ENCODE data around the gene AMIGO3. TPM values are rescaled to one million over a fixed set of nuclear protein-coding genes. Genes with fewer than 3 reads are reported as not detected.
A peak's percentile ranks its signal among the peaks of the same experiment; 100 is the strongest.
"Not testable (repeated sequence)": the region's sequence is repeated elsewhere in the genome, so short reads cannot be mapped to it uniquely, and the experiment has no call there.

The AMIGO3 gene
- total and polyA plus RNA-seq, 2 of the 8 experiments (the other 6 are each of a cell fraction or from before 2014, with no cell fraction given) = 1.6 to 8.8 TPM

DNA sequence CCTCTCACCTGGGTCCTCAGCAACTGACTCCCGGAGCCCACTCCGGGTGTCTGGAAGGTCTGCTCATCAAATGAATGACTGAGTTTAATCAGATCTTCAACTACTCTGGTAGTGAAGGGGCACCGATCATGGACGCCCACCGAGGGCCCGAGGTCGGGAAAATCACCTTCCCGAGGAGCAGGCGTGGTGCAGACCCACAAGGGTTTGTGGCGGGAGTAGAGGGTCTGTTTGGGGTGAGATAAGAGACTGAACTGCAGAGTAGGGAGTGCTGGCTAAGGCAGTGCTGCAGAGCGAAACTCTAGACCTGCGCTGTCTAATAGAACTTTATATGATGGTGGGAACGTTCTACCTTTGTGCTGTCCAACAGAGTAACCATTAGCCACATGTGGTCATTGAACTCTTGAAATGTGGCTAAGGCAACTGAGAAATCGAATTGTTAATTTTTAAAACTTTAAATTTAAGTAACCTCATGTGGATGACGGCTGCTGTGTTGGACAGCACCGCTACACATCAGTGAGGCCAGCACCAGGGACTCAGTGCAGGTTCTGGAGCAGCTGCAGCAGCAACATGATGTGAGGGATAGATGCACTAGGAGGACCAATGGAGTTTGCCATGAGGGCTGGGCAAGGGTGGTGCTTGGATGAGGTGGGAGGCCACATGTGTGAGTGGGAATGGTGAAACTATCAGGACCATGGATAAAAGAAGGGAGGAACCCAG lies 29.4 kb downstream of the AMIGO3 start:
- H2BK120ac ChIP-seq (replicated peaks; ENCODE audit: low read depth, low read length); H3K9me3 ChIP-seq (ENCODE audit: insufficient read depth in 2 of 2, low read depth in 1 of 2, low read length in 1 of 2); H3K56ac ChIP-seq (replicated peaks; ENCODE audit: insufficient read length, low read depth, low read length); FAIRE-seq; H2AK5ac ChIP-seq (ENCODE audit: low read depth, low read length); H3K27me3 ChIP-seq (replicated peaks in 1 of 4; ENCODE audit: control insufficient read depth in 3 of 4, extremely low read depth in 1 of 4, insufficient read depth in 3 of 4, low read length in 3 of 4); H2BK12ac ChIP-seq (ENCODE audit: low read depth, low read length); H3K79me2 ChIP-seq (ENCODE audit: control insufficient read depth in 1 of 2, insufficient read depth in 2 of 2, low read length in 2 of 2); DNase-seq (ENCODE audit: low read depth in 1 of 2, low spot score in 2 of 2); H3K18ac ChIP-seq (ENCODE audit: extremely low read depth, low read length); H3K79me1 ChIP-seq (ENCODE audit: low read depth, low read length); H3K27ac ChIP-seq (ENCODE audit: low read depth, low read length); H4K20me1 ChIP-seq (replicated peaks in 1 of 2; ENCODE audit: control insufficient read depth in 1 of 2, insufficient read depth in 2 of 2, low read length in 2 of 2); H4K5ac ChIP-seq (ENCODE audit: insufficient read length, low read depth, low read length); H2BK15ac ChIP-seq (ENCODE audit: low read length); H3K23ac ChIP-seq (ENCODE audit: insufficient read length); H4K91ac ChIP-seq (replicated peaks; ENCODE audit: insufficient read length, low read length); H3K36me3 ChIP-seq (ENCODE audit: control insufficient read depth in 2 of 4, insufficient read depth in 4 of 4, low read length in 3 of 4); H3K14ac ChIP-seq (ENCODE audit: insufficient read length); H3K4me1 ChIP-seq (replicated peaks in 1 of 4; ENCODE audit: control insufficient read depth in 3 of 4, insufficient read depth in 4 of 4, low read length in 3 of 4); H3K4ac ChIP-seq (replicated peaks; ENCODE audit: insufficient read length, low read depth, low read length); H2BK5ac ChIP-seq (ENCODE audit: low read depth, low read length); H2BK20ac ChIP-seq (ENCODE audit: low read length): not testable (repeated sequence)
- H3K4me3 ChIP-seq (ENCODE audit: extremely low read depth in 1 of 4, insufficient read depth in 2 of 4, low read depth in 3 of 4, low read length in 4 of 4) = peak overlapping the region; percentile 81 to 98 (median 88)
- 0 out of 2 replicates have a peak overlapping the region, but pooled peaks have one; percentile 40 for H2AFZ ChIP-seq (ENCODE audit: low read length)
- peak overlapping the region; percentile 44 to 66 for H3K4me2 ChIP-seq (ENCODE audit: insufficient read depth in 1 of 2, low read depth in 2 of 2, low read length in 2 of 2)
- TF ChIP-seq KDM4A (IDR thresholded peaks at IDR 0.05; ENCODE audit: low read depth, low read length, severe bottlenecking) = peak; percentile 34
- H3K9ac ChIP-seq (replicated peaks in 1 of 4; ENCODE audit: extremely low read depth in 1 of 4, low read depth in 3 of 4, low read length in 3 of 4) = peak overlapping the region; percentile 51 to 66 (median 62)
- H4K8ac ChIP-seq (ENCODE audit: extremely low read depth, insufficient read depth, low read length) = peak overlapping the region; percentile 9; the same call in 1 of the 2 replicates
- CTCF ChIA-PET (ENCODE audit: partially characterized antibody) = interaction anchor here (0.6 to 2.0 kb wide), 3 partner anchors 11 to 1268 kb away, joined by 3 to 11 read pairs (median 3); no protein-coding TSS in a partner anchor
- 20% methylated on average over 16 of the region's 16 CpGs; no CpG with 5 or more reads in 1 of the 2 experiments for WGBS, 2 experiments (ENCODE audit: extremely low coverage in 1 of 2, insufficient coverage in 1 of 2, insufficient read length in 1 of 2, insufficient replicate concordance in 2 of 2, low coverage in 1 of 2, low lambda C conversion rate in 2 of 2, missing lambda C conversion rate in 1 of 2)
- H3K23me2 ChIP-seq (ENCODE audit: low read depth, low read length) = peaks cover 14% of the 10 kb centered on the region
- POLR2A ChIA-PET (ENCODE audit: partially characterized antibody) = interaction anchor here (1.9 to 2.6 kb wide), 2 partner anchors 12 to 29 kb away, joined by 7 to 12 read pairs; partner anchors contain the start of gene AMIGO3
